GM18519 (cell line): ENCODE data around the gene KRT3.
"Not testable (repeated sequence)": the region's sequence is repeated elsewhere in the genome, so short reads cannot be mapped to it uniquely, and the experiment has no call there.

ENCODE experiments used
- ATAC-seq: cut with Tn5 transposase; IDR thresholded peaks from one replicate; pipeline ENCODE4 v1.9.1; 2021; ENCODE audit warnings: mild to moderate bottlenecking, moderate library complexity; ENCODE audit not compliant: unreplicated experiment, low FRiP score

KRT3 gene

GRCh38 chr12:52766351-52767019 is 29.4 kb downstream of the KRT3 start:
- ATAC-seq = no peak

DNA sequence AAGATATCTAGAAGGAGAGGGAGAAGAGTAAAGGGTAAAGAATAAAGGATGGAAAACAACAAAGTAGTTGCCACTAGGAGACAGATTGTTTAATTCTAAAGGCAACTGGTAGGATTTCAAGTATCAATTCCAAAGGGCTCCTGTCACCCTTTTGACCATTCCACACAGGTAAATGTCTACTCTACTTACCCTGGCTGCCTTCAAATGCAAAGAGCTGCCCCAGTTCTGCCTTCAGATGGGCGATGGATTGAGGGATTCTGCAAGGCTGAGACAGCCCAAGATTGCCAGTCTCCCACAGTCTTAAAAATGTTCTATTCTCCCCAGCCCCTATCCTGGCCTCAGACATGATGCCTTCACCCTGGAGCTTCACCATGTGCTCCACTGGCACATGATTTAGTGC is 30.2 kb downstream of the KRT3 start:
- no peak for ATAC-seq

- ATAC-seq = no peak
Observed at GRCh38 chr12:52763991-52764390, 31.9 kb downstream of the KRT3 start.

GRCh38 chr12:52763036-52763659 is 32.8 kb downstream of the KRT3 start:
- no peak for ATAC-seq

- no peak for ATAC-seq
Observed at GRCh38 chr12:52761802-52762201, 34.1 kb downstream of the KRT3 start.

DNA sequence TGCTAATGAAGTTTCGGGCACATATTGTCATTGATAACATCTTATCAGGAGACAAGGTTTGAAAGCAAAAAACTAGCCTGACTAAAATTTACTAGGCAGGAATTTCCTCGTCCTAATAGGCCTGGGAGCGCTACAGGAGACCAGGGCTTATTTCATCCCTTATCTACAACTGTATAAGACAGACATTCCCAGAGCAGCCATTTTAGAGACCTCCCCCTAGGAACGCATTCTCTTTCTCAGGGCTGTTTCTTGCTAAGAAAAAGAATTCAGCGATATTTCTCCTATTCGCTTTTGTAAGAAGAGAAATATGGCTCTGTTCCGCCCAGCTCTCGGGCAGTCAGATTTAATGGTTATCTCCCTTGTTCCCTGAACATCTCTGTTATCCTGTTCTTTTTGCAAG is 34.7 kb downstream of the KRT3 start:
- not testable (repeated sequence) for ATAC-seq

DNA sequence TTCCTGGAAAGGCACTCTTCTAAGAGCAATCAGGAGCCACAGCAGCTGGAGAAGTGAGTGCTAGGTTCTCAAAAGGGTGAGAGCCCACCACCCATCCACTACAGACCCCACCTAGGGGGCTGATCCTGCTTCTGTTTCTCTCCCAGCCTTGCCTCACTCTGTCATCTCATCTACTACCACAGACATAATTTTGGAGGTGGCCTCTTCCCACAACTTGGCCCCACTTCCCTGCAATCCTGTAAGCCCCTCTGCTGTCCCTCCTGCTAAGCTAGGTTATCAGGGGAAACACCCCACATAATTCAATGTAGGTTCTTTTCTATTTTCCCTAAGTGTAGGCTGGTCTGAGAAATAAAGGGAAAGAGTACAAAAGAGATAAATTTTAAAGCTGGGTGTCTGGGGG is 35.3 kb downstream of the KRT3 start:
- ATAC-seq = no peak

DNA sequence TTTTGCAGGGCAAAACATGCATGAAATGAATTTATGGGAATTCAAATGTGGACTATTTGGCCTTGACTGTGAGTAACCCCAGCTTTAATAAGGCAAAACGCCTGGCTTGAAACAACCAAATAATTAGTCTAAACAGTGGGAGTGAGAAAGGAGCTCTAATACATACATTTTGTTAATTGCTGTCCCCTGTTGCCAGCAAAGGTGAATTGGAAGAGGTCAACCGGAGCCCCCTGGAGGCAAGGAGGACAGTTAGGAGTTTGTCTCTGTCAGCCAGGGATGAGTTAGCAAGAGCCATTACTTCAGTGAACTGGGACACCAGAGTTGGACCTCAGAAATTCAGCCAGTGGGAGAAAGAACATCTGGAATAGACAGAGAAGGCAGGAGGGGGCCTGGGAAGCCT is 36.2 kb downstream of the KRT3 start:
- ATAC-seq = no peak

DNA sequence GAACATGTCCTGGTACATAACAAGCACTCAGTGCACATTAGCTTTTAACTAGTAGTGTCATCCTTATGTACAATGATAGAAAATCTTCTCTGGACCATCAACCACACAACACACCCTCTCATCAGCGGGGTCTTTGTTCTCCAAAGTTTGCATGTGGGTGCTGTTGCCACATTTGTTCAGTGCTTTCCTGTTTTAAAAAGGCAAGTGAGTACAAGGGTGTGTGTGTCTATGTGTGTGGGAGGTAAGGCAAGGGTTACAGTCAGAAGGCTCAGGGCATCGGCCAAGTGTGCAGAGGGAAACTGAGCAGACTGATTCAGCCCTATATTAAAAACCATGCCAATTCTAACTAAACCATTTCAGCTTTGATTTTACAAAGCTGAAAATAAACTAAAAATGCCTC is 36.7 kb downstream of the KRT3 start:
- no peak for ATAC-seq

DNA sequence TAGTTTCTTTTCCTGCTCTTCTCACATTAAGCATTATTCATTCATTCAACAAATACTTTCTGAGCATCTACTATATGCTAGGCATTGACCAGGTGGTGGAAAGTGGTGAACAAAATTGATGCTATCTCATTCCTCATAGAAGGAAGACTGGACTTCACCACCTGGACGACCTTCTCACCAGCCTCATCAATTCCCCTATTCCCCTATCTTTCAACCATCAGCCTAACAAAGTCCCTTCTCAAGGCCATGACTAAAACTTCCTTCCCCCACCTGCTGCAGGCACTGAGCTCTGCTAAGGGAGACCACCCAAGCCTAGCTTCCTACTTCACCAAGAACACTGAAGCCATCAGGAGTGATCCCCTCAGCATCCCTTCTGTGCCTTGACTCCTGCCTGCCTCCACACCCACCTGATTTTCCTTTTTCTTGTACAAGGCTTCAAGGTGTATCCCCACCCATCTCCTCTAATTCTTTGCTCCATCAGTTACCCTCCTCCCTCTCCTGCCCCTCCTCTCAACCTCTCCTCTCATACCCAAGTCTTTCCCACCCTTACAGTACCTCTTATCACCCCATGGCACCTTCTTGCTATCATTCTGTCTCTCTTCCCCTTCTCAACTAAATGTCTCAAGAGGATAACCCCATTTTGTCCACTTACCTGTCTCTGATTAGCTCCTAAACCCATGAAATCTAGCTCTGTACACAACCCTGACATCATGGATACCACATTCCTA is 38.3 kb downstream of the KRT3 start:
- ATAC-seq = no peak

- ATAC-seq = no peak
Observed at GRCh38 chr12:52756281-52756960, 39.5 kb downstream of the KRT3 start.

DNA sequence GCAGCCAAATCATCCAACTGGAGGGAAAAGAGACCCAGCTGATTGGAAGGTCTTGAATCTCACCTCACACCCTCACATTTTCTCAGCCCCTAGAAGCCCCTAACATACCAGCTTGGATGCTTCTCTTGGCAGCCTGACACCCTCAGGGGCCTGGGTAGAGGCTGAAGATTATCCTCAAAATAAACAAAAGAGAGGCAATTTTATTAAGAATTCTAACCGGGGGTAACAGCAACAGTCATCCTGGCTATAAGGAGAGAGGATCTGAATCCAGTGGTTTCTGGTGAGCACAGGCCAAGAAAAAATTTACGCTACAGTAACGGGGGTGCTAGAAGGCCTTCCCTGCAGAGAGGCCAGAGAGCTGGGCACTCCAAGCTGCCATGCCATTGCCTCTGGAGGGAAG is 40.4 kb downstream of the KRT3 start:
- ATAC-seq = no peak

DNA sequence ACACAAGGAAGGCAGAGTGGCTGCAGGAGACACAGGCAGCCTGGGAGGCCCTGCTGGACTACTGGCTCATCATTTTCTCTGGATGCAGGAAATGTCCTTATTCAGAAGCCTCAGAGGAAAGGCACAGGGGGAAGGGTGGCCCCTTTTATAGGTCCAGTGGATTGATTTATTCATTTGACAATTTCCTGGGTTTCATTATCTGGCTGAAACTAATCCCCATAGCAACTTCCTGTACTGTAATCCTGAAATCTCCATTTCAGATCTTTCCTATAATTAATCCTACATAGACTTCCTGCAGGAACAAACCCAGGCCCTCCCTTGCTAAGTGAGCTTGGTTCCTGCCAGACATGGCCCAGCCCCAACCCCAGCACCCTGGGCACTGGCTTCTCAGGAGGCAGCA is 41.8 kb downstream of the KRT3 start:
- no peak for ATAC-seq

GRCh38 chr12:52753283-52753682 is 42.6 kb downstream of the KRT3 start:
- ATAC-seq = no peak

GRCh38 chr12:52752516-52752915 is 43.4 kb downstream of the KRT3 start:
- ATAC-seq = no peak

GRCh38 chr12:52751795-52752194 is 44.1 kb downstream of the KRT3 start:
- no peak for ATAC-seq

DNA sequence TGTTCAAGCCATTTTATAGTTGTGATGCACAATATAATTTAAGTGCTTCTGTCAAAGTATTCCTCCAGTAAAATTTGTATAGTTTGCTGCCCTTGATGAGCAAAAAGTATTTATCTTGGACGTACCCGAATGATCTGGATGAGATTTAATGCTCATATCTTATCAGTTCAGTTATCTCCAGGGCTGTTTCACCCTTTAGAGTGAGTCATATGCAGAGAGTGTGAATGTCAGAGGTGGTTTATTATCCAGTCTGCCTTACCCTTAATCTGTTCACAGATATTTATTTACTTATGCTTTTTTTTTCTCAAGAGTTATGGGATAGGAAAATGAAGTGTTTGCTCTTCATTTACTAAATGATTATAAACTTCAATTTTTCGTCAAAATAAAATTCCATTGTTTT is 45.4 kb downstream of the KRT3 start:
- ATAC-seq = not testable (repeated sequence)

GRCh38 chr12:52749827-52750226 is 46.1 kb downstream of the KRT3 start:
- no peak for ATAC-seq

- ATAC-seq = no peak
Observed at GRCh38 chr12:52748578-52748977, 47.3 kb downstream of the KRT3 start.

DNA sequence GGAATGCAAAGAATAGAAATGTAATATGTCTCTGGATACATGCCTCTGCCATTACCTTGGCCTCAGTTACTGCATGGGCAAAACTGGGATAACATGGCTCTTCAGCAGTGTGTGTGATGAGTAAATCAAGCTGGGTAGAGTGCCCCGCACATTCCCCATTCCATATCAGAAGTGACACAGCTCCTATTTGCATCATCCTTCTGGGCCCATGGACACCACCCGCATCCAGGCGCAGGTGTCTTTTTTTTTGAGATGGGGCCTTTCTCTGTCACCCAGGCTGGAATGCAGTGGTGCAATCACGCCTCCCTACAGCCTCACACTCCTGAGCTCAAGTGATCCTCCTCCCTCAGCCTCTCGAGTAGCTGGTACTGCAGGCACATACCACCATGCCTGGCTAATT is 50.4 kb downstream of the KRT3 start:
- ATAC-seq = no peak

- no peak for ATAC-seq
Observed at GRCh38 chr12:52744493-52745156, 51.3 kb downstream of the KRT3 start.
